Occipital lobe (tissue), 2 donors: Measurements from ENCODE around the gene CASTOR2. TPM values are rescaled to one million over a fixed set of nuclear protein-coding genes. Genes with fewer than 3 reads are reported as not detected.
"Not testable (repeated sequence)": the region's sequence is repeated elsewhere in the genome, so short reads cannot be mapped to it uniquely, and the experiment has no call there.

ENCODE experiments used
- DNase-seq: peaks from one replicate; lab custom pipeline; 2025; lab: John Stamatoyannopoulos, UW
- total RNA-seq: library from RNA; depleted of rRNA; stranded (reverse); fragments of >200 nt; gene quantifications from one replicate; pipeline ENCODE4 v1.2.3, GENCODE V29; 2014

CASTOR2 gene
- total RNA-seq, 1 donor from 2014 or later, result 63.0 TPM

DNA sequence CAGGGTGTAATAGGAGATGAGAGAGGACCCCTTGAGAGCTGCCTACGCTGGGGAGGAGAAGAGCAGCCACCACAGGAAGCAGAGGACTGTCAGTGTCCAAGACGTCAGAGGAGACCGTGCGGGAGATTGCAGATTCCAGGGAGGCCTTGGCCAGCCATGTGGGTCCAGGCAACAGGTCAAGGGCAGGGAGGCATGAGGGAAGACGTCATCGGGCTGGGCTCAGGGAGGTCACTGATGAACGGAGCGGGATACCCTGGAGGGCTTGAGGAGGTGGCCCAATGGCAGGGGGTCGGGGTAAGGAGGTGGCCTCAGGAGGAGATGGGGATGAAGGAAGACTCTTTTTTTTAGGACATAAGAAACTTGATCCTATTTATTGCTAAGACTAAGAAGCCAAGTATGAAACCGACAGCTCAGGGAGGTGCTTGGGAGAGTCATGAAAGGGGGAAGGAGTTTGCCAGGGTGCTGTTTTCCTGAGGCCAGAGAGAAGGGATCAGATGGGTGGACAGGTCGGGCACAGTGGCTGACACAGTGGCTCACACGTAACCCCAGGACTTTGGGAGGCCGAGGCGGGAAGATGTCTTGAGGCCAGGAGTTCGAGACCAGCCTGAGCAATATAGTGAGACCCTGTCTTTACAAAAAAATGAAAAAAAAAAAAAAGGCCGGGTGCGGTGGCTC, 30.5 kb downstream of the CASTOR2 start:
- DNase-seq, result not testable (repeated sequence)

GRCh38 chr7:74996361-74996760, 31.9 kb downstream of the CASTOR2 start:
- not testable (repeated sequence) for DNase-seq

DNA sequence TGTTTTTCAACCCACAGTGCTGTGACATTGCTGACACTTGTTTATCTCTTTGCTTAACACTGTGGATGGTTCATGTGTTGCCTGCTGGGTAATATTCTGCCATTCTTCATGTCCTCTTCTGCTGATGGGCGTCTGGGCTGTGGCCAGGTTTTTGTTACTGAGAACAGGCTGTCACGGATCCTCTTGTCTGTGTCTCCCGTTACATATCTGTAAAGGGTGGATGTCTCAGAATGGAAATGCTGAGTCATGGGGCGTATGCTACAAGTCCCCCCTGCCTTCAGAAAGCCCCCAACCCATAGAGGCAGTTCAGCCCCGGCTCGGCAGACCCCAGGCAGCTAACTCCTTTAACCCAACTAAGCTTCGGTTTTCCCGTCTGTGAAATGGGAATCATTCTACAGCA, 33.3 kb downstream of the CASTOR2 start:
- DNase-seq, result not testable (repeated sequence)

- not testable (repeated sequence) for DNase-seq
Measured at GRCh38 chr7:75001356-75001755, 36.9 kb downstream of the CASTOR2 start.

DNA sequence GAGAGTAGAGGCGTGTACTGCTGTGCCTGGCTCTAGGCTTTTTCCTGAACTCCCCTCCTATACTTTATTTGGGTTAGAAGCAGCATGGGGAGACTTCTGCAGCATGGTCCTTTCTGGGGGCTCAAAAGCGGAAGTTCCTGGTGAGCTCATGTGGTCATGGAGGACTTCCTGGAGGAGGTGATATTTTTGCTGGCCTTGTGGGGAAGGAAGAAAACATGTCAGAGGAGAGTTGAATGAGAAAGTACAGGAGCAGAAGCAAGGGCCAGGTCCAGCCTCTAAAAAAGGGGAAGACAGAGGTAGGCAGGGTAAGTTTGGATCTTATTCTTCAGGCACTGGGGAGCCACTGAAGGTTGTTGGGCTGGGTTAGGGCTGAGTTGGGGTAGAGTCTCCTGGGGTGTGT, 45.5 kb downstream of the CASTOR2 start:
- DNase-seq, result no peak

DNA sequence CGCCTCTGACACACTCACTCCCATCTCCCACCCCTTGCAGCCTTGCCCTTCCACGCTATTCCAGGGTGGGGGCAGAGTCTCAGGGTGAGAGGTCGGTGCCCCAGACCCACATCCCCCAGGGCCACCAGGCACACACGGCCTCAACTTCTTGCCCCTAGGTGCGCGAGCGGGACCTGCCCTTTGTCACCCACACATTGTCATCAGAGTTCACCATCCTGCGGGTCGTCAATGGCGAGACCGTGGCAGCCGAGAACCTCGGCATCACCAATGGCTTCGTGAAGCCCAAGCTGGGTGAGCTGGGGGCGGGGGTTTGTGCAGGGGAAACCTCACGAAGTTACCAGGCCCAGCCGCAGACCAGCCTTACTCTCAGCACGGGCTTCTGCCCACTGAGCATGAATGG, 53.3 kb downstream of the CASTOR2 start:
- no peak for DNase-seq

DNA sequence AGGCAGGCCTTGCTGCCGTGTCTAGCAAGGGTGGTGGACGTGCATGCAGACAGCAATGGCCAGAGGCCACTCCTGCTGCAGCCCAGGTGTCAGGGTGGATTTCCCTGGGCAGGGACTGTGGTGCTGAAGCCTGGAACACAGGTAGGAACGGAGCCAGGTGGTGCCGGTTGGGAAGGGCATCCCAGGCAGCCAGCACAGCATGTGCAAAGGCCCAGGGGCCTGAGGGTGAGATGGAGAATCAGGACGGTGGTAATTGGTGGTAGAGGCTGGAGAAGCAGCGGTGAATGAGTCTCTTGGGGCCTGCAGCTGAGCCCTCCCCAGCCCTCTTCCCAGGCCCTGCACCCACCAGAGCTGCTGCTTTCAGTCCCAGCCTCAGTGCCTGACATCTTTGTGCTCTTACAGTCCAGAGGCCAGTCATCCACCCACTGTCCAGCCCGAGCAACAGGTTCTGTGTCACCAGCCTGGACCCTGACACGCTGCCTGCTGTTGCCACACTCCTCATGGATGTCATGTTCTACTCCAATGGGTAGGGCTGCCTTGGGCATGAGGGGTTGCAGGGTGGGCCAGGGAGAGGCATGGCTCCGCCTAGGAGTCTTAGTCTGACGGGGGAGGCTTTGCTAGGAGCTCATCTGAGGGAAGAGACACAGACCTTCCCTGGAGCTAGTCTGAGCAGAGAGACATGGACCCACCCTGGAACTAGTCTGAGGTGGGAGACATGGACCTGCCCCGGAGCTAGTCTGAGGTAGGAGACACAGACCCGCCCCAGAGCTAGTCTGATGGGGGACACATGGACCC, 54.3 kb downstream of the CASTOR2 start:
- DNase-seq, result no peak

DNA sequence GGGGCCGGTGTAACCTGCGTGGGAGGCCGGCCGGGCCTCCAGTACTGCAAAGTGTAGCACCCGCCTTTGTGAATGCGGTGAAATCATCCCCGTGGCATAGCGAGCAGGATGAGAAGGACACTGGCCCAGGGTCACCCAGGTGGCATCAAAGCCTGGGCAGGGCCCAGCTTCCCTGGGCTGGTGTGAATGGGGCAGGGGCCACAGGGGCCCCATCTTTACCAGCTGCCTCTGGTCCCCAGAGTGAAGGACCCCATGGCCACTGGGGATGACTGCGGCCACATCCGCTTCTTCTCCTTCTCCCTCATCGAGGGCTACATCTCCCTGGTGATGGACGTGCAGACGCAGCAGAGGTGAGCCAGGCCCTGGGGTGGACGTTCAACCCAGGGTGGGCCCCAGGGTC, 55.3 kb downstream of the CASTOR2 start:
- no peak for DNase-seq

- DNase-seq, result no peak
Measured at GRCh38 chr7:75024922-75025321, 60.4 kb downstream of the CASTOR2 start.

- DNase-seq, result no peak
Measured at GRCh38 chr7:75028299-75028698, 63.8 kb downstream of the CASTOR2 start.

DNA sequence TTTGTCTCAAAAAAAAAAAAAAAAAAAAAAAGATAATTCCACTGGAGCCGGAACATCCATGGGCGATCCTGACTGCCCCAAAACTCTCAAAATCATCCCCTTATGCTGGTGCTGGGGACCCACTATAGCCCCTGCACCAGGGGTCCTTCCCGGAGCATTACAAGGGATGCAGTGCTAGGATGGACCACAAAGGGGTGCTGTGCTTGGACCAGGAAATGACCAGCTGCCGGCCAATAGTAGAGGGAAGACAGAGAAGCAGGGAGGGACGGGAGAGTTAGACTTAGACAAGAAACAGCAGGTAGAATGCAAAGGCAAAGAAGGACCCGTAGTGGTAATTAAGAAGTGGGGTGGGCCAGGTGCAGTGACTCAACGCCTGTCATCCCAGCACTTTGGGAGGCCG, 68.6 kb downstream of the CASTOR2 start:
- DNase-seq, result no peak

- DNase-seq, result no peak
Measured at GRCh38 chr7:75033826-75034225, 69.3 kb downstream of the CASTOR2 start.

DNA sequence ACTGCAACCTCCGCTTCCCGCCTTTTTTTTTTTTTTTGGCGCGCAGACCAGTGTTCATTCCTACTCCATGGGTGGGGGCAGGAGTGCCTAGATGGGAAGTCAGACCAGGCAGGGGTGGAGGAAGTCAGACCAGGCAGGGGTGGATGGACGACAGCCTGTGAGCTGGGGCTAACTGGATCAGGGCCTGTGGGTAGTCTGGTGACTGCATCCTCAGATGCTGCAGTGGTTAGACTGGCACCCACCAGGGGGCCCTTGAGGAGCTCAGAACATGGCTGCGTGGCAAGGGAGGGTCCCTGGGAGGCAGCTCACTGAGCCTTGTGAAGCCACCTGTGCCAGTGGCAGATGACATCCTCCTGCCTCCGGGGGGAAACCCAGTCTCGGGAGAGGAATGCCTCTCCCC, 74.0 kb downstream of the CASTOR2 start:
- DNase-seq, result no peak

GRCh38 chr7:75039166-75039565, 74.7 kb downstream of the CASTOR2 start:
- no peak for DNase-seq

GRCh38 chr7:75039709-75040108, 75.2 kb downstream of the CASTOR2 start:
- DNase-seq, result no peak

- DNase-seq, result no peak
Measured at GRCh38 chr7:75040512-75040911, 76.0 kb downstream of the CASTOR2 start.

DNA sequence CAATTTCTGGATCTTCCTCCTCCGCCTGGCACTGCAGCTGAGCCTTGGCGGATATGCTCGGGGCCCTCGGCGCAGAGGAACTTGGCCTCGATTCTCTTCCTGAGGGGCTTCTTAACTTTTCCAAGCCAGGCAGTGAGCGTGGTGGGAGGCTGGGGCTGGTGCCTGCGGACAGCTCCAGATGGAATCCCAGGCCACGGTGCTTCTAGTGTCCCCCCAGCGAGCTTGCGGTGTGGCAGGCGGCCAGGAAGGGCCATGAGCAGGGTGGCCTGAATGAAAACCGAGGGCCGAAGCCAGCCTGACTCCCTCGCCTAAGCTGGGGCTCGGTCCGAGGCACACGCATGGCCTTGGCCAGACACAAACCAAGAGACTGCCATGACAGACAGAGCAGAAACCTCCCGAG, 77.8 kb downstream of the CASTOR2 start:
- no peak for DNase-seq

GRCh38 chr7:75042831-75043703, 78.6 kb downstream of the CASTOR2 start:
- DNase-seq, result no peak

DNA sequence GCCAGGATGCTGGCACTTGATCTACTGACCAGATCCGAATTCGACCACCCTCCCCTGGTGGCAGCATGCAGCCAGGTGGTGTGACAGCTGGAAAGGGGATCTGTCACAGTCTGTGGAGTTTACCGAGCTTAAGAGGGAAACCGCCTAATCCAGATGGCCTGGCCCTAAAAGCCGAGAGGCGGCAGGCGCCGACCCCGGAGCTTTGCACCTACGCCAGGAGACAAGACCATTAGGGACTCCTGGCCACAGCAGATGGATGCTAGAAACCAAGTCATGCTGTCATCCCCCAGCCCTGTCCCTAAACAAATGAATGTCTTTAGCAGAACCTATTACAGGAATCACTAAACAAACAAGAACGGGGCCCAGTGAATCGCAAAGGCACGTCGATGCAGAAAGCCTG, 81.4 kb downstream of the CASTOR2 start:
- no peak for DNase-seq

DNA sequence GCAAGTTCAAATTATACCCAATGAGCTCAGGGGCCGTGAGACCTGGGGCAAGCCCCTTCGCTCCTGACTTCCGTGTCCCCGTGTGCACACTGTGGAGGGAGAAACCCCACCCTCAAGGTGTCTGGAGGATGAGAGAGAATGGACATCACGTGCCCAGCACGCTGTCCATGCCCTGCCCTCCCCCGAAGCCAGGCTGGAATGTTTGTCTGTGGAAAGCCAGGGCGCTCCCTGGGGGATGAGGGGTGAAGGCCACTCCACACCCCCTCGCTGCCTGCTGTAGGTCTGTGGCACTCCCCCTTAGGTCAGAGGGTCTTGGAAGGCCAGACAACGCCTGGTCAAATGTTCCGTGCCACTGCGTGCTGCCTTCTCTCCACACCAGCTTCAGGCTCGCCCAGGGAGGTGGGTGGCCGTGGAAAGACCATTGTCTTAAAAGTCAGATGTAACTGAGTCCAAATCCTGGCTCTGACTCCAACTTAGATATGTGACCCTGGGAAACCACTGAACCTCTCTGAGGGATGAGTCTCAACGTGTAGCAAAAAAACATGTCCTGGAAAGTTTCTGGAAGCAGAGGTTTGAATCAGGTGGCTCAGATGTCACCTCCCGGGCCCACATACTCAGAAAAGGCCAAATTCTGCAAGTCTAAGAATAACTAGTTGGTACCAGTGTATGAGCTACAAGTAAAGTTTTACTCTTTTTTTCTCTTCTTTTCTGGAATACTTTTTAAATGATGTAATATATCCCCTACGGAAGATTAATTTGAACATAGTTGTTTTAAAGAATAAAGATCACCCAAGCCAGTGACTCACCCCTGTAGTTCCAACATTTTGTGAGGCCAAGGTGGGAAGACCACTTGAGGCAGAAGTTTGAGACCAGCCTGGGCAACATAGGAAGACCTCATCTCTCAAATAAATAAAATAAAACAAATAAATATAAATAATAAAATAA, 84.2 kb downstream of the CASTOR2 start:
- no peak for DNase-seq

GRCh38 chr7:75049817-75050216, 85.3 kb downstream of the CASTOR2 start:
- DNase-seq, result no peak
